Sciatic nerve (tissue), 2 donors: ENCODE results near the gene NUMA1. TPM values are rescaled to one million over a fixed set of nuclear protein-coding genes. Genes with fewer than 3 reads are reported as not detected.

Experiments
- ATAC-seq: fragments of 200-7000 bp; cut with Tn5 transposase; one replicate; pipeline ENCODE4 v1.9.1; 2020; ENCODE audit warnings: mild to moderate bottlenecking, moderate library complexity
- DNase-seq: peaks from one replicate; pipeline ENCODE4 v3.0.0-alpha.2; 2020; ENCODE audit warnings: low spot score
- intact Hi-C: fragments of 100-400 bp; cut with DNase I; formaldehyde crosslinking; loops from one replicate; pipeline ENCODE4 v1.14.2; 2022
- total RNA-seq: library from RNA; stranded (reverse); fragmentation: NEBNext Ultra II Directional; extraction: Animal tissue kit (Norgen Biotek cat#: 25700); gene quantifications from one replicate; pipeline ENCODE4 v1.2.1, GENCODE V29; 2021
- donor health status: DM: no; HTN: no; CAD: no.
- donor health status: DM: no; HTN: no; CAD: no.

Gene NUMA1, protein sequence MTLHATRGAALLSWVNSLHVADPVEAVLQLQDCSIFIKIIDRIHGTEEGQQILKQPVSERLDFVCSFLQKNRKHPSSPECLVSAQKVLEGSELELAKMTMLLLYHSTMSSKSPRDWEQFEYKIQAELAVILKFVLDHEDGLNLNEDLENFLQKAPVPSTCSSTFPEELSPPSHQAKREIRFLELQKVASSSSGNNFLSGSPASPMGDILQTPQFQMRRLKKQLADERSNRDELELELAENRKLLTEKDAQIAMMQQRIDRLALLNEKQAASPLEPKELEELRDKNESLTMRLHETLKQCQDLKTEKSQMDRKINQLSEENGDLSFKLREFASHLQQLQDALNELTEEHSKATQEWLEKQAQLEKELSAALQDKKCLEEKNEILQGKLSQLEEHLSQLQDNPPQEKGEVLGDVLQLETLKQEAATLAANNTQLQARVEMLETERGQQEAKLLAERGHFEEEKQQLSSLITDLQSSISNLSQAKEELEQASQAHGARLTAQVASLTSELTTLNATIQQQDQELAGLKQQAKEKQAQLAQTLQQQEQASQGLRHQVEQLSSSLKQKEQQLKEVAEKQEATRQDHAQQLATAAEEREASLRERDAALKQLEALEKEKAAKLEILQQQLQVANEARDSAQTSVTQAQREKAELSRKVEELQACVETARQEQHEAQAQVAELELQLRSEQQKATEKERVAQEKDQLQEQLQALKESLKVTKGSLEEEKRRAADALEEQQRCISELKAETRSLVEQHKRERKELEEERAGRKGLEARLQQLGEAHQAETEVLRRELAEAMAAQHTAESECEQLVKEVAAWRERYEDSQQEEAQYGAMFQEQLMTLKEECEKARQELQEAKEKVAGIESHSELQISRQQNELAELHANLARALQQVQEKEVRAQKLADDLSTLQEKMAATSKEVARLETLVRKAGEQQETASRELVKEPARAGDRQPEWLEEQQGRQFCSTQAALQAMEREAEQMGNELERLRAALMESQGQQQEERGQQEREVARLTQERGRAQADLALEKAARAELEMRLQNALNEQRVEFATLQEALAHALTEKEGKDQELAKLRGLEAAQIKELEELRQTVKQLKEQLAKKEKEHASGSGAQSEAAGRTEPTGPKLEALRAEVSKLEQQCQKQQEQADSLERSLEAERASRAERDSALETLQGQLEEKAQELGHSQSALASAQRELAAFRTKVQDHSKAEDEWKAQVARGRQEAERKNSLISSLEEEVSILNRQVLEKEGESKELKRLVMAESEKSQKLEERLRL (N-terminal part only)
- total RNA-seq, result 241 TPM

DNA sequence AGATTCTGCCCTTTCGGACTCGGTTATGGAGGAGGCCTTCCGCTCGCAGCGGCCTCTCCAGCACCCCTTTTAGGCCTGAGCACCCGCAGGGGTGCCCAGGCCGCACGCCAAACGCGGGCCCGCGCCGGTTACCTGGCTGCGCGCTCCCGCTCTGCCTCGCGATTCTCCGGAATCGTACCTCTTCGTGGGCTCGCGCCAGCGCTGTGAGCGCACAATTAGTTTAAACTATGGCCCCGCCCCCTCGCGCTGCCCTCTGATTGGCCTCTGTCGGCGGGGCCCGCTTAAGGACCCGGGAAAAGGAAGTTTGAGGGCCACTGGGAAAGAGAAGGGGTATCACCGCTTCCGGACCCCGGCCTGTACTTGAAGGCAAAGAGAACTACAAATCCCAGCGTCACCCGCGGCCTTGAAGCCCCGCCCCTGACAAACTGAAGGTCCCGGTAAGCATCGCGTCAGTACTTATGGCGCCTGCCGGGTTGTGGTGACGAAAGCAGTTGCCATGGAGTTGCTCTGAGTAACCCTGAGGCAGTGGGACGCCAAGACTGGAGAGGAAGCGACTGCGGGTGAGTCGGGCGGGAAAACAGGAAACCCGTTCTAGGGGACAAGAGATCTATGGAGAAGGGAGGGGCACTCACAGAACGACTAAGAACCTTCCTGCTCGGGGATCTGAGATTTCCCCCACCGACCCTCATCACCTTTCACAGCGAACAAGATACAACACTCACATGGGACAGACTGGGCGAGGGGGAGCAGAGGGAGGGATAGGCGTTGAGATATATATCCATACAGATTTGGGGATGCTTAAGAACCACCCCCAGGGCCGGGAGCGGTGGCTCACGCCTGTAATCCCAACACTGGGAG, at the start of gene NUMA1, which contains the start of gene LRRC51:
Gene NUMA1, minus strand, starts transcription at position 217 of the 858 bp plus-strand sequence. CDS start 44,599 bp downstream, outside the sequence.
Gene LRRC51, plus strand, starts transcription at position 525 of the 858 bp plus-strand sequence. CDS start 8,234 bp downstream, outside the sequence.
- DNase-seq, result peak; percentile 99
- peak; percentile 99 for ATAC-seq
- intact Hi-C loops, result no loop called here

DNA sequence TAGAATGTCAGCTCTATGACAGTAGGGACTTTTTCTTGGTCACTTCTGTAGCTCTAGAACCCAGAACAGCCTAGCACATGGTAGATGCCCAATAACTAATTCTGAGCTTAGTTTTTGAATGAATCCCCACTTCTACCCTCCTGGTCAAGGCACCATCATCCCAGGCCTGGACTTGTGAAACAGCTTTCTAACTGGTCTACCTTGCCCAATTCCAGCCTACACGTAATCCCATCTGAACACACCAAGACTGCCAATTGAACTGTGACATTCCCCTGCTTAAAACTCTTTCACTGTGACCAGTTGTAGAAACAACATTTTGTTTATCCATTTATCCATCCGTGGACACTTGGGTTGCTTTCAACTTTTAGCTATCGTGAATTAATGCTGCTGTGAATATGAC, 49.0 kb upstream of the NUMA1 start:
- ATAC-seq (no peak), DNase-seq (no peak)
- intact Hi-C loops, result no loop called here

DNA sequence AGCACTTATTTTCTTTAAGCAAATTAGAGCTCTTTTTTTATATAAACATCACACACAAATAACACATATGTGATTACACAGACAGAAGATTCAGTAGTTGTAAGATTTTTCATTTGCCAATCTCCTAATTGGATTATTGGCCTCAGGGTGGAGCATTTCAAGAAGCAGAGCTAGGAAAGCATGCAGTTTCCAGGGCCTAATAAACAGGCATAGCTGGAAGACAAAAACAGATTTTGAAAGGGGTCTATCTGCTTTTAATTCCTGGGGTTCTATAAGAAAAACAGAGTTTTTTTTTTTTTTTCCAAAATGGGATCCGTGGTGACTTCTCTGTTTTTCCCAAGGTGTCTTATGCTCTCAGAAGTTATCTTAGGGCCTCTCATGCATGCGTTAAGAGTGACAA, 47.6 kb upstream of the NUMA1 start:
- DNase-seq (no peak), ATAC-seq (no peak)
- intact Hi-C loops, result no loop called here

DNA sequence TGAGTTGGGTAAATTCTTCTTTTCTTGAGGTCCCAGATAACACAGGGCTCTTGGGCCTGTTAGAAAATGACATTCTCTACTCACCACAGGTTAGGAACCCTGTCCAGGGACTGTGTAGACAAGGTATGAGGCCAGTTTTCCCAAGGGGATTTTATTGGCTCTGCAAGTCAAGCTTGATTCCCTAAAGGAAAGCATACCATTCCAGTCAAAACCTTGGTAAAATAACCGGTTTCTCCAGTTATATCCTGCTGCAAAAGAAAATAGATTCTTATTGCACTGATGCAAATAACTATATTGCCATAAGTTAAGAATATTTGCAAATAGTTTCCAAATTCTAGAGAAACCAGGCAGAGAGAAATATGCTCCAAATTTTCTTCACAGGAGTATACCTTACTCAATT, 45.6 kb upstream of the NUMA1 start:
- ATAC-seq (no peak), DNase-seq (no peak)
- intact Hi-C loops, result no loop called here

DNA sequence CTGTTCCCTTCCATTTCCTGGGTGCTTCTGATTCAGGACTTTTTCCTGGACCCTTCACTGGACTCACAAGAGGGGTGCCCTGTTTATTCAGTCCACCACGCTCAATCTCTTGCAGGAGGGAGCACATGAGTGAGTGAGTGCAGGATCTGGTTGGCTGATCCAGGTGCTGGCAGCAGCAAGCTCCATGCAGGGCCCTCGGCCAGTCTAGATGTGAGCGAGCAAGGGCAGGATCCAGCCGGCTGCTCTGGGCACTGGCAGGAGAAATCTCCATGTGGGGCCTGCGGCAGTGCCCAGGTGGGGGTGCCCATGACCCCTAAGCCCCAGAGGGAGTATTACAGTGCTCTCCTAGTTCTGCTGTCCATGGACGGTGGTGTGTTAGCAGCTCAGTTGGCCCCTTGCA, 43.7 kb upstream of the NUMA1 start:
- DNase-seq (no peak), ATAC-seq (no peak)
- intact Hi-C loops, result no loop called here

DNA sequence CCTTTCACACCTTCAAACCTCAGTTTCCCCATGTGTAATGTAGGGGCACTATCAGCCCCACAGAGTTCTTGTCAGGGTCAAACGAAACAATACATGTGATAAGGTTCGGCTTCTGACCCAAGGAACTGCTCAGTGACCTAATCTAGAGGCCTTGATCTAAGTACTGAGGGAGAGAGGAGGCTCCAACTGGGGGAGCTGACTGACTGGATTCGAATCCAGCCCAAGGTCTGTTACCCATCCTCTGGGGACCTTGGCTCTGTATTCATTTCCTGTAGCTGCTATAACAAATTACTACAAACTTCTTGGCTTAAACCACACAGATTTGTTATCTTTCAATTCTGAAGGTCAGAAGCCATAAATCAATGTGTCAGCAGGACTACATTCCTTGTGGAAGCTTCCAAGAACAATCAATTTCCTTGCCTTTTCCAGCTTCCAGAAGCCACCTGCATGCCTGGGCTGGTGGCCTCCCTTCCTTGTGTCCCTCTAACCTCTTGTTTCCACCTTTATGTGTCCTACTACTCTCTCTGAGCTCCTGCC, 42.8 kb upstream of the NUMA1 start:
- intact Hi-C loops, result no loop called here
- DNase-seq (no peak), ATAC-seq (no peak)

DNA sequence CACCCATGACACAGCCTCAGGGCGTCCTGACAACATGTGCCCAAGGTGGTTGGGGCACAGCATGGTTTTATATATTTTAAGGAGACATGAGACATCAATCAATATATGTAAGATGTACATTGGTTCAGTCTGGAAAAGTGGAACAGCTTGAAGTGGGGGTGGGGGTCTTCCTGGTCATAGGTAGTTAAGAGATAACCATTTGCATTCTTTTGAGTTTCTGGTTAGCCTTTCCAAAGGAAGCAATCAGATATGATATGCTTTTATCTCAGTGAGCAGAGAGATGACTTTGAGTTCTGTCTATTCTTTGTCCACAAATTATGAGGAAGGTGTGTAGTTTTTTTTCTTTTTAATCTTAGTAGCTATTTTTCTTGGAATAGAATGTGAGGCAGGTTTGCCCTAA, 42.3 kb upstream of the NUMA1 start:
- ATAC-seq, result no peak
- no peak for DNase-seq
- intact Hi-C loops, result no loop called here

DNA sequence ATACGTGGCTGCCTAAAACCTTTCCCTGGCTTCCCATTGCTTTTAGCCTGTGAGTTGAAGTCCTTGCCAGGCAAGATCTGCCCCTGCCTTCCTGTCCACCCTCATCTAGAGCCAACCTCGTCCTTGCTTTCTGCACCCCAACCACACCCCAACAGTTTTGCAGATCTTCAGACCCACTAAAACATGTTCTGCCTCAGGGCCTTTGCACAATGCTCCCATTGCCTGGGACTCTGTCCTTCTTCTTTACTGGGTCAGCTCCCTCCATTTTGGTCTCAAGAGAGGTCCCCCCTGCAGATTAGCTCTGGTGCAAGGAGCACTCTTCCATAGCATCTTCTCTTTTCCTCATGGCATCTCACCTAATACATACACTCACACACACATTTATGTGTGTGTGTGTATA, 40.6 kb upstream of the NUMA1 start:
- DNase-seq (no peak), ATAC-seq (no peak)
- intact Hi-C loops, result no loop called here

DNA sequence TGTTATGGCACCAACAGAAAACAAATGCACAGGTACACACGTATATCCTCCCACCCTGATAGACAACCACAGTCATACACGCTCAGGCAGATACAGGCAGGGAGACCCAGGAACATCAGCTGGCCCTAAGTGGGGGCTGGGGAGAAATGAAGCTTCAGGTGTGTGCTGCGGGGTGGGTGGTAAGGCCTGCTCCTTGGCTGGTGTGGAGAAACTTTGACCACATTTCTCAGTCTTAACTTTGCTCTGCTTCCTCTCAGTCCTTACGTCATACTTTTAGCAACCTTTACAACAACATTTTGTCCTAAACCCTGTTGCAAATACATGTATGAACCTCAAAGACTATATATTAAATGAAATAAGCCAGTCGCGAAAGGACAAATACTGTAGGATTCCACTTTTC, 38.9 kb upstream of the NUMA1 start:
- DNase-seq (no peak), ATAC-seq (no peak)
- intact Hi-C loops, result no loop called here

DNA sequence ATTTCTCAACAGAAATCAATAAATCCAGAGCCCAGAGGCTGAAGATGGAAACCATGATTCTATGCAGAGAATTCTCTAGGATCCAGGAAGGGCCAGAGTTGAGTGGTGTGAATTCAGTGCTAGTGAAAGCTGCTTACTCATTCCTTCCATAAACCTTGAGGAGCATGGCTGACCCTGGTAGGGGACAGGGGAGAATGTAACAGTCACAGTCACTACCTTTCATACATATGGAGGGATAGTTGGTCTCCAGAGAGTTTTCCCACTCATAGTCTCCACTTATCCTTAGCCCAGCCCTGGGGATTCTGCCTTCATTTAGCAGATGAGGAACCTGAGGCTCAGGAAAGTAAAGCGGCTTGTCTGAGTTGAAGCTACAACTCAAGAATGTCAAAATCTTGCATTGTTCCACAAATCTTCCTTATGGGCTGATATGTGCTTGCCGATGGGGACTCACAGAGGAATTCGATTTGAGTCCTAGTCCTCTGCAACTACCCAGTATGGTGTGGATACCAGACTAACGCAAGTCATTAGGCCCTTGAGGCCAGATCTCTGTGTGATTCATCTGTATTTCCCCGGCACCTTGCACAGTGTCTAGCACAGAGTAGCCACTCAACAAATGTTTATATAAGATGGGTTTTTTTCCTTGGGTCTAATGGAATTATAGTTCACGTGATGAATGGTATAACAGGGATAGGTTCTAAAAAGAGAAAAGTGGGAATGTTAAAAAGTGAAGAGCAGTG, 35.8 kb upstream of the NUMA1 start:
- ATAC-seq, result no peak
- intact Hi-C loops, result no loop called here
- DNase-seq, result no peak

DNA sequence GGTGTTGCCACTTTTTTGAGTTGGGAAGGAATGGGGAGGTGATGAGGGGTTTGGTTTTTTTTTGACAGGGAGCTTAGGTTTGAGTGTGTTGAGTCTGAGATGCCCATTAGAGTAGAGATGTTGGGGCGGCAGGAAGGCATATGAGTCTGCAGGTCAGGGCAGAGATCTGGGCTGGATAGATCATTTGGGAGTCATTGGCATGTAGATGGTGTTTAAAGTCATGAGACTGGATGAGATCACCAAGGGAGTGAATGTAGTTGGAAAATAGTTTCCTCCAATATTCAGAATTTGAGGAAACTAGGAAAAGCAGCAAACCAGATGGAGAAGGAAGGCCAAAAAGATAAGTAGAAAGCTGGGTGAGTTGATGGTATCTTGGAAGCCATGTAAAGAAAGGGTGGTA, 34.2 kb upstream of the NUMA1 start:
- intact Hi-C loops, result no loop called here
- no peak for ATAC-seq
- no peak for DNase-seq

DNA sequence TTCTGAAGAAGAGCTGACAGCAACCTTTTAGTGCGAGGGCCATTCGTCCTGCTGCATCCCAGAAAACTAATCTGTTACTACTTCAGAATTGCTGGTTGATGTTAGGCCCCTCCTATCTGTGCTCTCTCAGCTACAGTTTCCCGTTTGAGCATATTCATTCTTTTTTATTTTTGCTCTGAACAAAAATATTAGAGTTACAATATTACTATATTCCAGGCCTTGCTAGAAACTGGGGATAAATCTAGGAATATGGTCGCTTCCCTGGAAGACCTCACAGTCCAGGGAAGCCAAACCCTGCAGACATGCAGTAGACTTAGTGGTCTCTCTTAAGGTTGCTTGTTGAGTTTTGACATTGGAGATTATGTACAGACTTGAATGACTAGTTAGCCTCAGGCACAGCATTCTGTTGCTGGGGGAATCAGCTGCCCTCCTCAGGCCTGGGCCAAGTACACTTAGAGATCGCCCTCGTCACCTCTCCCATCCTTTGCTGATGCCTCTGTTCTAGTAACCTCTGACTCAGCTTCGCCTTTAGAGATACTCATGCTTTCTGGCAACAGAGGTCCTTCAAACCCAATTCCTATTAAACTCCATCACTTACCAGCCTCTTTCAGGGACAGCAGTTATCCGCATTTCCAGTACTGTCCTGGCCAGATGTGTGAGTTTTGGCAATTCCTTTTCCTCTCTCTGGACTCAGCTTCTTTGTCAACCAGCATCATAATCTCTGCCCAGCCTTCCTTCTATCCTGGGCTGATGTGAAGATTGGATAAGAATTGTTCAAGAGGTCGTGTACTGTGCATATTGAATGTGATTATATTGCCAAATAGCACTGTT, 32.9 kb upstream of the NUMA1 start:
- intact Hi-C loops, result no loop called here
- DNase-seq, result no peak
- no peak for ATAC-seq

DNA sequence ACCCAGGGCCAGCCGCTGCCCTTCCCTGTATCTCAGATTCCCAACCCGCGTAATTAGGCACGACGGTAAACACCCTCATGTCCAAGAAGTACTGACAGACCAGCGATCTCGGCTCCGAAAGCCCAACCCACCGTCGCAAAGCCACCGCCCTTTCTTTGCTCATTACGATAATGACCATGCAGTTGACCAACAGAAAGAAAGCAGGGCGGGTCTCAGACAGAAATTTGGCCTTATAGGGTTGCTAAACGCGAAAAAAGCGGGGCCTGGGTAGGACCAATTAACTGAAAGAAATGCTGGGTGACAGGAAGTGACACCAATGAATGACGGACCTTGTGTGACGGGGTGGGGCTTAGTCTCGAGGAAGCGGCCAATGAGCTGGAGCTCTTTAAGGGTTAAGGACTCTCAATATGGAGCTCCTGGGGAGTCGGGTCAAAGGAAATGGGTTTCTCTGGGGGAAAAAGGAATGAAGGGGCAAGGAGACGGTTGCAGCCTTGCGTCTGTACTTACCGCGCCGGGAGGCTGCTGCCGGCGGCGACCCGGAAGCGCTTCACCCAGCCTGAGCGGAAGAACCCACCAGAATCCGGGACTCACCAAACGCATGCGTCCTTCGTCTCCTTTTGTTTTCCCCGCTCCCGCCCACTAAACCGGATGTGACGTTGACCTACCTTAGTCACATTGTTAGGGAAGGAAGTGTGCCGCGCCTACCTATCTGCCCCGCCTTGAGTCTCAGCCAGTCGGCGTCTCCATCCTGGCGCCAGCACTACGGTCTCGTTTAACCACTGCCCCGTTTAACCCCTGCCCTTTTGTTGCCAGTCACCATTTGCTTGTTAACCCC, 32.0 kb upstream of the NUMA1 start, which contains the start of gene ANAPC15:
Gene ANAPC15, minus strand, starts transcription at position 553 of the 835 bp plus-strand sequence. CDS start 1,419 bp downstream, outside the sequence.
- peak; percentile 99 for DNase-seq
- peak; percentile 97 for ATAC-seq
- intact Hi-C loops, result no loop called here

DNA sequence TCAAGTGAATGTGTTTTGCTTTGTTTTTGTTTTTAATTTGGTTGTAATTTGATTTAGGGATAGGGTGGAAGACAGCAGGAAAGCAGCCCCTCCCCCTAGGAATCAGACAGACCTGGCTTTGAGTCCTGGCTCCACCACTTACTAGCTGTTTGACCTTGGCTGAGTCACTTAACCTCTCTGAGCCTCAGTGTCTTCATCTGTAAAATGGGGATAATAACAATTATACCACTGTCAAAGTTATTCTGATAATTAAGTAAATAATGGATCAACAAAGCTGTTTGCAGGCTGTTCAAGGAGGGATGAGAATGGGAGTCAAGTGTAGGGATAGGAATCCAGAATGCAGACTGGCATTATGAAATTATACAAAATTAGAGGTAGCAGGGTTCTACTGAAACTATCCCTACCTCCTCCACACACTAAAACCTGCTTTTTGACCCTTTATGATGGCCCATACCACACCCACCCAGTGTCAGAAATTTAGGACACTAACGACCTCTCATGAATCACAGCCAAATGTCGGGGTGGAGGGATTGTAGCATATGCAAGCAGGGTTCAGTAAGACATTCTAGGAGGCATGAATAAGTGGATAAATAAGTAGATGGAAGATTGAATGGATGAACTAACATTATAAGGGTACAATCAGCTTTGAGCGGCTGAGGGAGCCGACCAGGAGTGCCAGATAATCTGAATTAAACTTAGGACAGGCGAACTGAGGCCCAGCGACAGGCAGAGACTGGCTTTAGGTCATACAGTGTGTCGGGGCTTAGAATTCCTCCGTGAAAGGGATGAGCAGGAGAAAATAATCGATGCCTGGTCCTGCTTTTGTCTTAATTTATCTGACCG, 31.2 kb upstream of the NUMA1 start:
- DNase-seq (no peak), ATAC-seq (no peak)
- intact Hi-C loops, result no loop called here

DNA sequence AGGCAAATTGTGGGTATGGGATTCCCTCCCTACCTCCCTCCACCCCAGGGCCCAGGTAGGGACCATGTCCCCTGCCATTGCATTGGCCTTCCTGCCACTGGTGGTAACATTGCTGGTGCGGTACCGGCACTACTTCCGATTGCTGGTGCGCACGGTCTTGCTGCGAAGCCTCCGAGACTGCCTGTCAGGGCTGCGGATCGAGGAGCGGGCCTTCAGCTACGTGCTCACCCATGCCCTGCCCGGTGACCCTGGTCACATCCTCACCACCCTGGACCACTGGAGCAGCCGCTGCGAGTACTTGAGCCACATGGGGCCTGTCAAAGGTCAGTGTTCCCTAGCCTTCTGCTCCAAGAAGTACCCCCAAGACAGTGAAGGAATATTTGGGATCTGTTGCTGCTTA, 25.5 kb upstream of the NUMA1 start, which contains the start of gene TOMT:
Gene TOMT, plus strand, starts transcription at position 37 of the 400 bp plus-strand sequence. Its CDS starts 28 bp downstream, at position 65.
- intact Hi-C loops, result no loop called here
- ATAC-seq, result no peak
- DNase-seq, result no peak
